ENCODE results near the gene SNX5.

SNX5 gene

DNA sequence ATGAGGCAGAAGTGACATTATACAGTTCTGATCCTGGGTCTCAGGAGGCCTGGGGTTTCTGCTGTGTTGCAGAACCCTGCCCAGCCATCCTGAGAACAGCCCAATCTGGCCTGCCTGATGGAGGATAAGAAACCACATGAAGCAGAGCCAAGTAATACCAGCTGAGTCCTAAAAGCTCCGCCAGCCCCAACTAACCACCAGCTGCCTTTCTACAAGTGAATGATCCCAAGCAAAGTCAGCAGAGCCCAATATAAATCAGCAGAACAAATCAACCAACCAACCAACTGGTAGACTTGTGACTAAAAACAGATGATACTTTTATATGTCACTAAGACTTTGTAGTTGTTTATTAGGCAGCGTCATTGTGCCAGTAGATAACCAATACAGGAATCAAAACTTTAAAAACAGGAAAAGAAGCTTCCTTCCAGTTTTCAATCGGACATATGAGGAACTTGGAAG, 52.1 kb downstream of the SNX5 start:
- DNase-seq (ENCODE audit: low read depth): no peak

DNA sequence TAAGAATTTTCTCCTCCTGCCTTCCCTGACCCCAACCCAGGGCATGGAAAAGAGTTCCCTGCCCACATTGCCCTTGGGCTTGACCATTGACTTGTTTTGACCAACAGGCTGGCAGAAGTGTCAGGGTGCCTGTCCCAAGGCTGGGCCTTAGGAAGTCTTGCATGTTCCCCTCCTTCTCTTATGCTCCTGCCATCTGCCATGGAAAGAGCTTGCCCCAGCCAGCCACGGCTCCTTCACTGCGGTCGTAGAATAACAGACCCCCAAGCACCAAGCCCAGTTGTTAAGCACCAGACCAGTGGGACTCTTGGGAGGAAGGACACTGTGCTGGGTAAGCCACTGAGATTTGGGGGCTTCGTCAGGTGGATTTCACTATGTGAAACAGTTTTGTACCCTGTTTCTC, 53.6 kb downstream of the SNX5 start:
- DNase-seq (ENCODE audit: low read depth): no peak

DNA sequence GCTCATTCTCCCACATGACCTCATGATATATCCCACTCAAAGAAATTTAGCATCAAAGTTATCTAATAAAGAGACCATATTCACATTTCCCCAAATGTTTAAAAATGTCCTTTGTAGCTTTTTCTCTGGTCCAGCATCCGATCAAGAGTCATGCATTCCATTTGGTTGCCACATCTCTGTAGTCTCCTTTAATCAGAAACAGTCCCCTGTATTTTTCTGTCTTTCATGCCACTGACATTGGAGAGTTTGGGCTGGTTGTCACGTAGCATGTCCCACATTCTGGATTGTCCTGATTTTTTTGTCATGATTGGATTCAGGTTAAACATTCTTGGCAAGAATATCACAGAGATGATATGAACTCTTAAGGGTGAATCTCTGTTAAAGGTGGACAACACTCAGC, 55.7 kb downstream of the SNX5 start:
- no peak for DNase-seq (ENCODE audit: low read depth)

DNA sequence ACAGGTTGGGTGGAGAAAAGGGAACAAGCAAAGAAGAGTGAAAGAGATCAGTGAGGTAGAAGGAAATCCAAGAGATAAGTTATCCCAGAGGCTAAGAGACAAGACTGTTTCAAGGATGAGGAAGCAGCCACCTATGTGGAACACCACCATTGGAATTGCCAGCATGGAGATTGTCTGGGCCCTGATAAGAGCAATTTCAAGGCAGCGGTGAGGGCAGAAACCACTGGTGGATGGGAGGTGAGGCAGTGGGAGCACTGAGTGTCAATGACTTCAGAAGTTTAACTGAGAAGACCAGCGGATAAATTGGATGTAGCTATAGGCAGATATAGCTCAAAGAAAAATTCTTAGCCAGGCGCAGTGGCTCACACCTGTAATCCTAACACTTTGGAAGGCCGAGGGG, 56.7 kb downstream of the SNX5 start:
- no peak for DNase-seq (ENCODE audit: low read depth)

DNA sequence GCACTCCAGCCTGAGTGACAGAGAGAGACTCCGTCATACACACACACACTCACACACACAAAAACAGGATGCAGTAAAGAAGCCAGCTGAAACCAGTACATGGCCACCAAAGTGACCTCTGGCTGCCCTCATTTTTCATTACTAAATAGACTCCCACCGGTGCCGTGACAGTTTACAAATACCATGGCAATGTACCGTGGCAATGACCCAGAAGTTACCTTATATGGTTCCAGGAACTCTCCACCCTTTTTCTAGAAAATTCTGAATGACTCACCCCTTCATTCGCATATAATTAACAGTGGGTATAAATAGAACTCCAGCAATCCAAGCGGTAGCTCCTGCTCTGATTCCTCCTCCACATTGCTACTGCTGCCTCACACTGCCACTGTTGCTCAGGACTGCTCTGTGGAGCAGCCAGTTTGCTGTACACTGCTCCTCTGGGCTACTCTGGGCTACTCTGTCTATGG, 57.7 kb downstream of the SNX5 start:
- no peak for DNase-seq (ENCODE audit: low read depth)

DNA sequence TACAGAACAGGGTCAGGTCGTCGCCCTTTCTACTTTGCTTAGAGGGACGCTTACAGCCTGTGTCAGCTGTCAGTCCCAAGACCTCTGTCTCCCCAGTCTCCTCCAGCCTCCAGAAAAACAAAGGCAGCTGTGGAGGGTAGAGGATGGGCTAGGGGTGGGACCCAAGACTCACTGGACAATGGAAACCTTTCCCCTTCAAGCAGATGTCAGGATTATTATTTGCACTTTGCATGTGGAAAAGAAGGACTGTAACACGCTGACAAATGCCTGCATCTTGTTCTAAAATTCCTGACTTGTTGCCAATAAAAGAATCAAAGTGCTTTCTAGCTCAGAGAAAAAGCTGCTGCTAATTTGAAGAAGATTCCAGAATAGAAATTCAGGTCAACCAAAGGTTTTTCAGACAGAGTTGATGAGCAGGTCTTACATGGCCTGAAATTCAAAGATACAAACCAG, 58.7 kb downstream of the SNX5 start:
- DNase-seq (ENCODE audit: low read depth): no peak

DNA sequence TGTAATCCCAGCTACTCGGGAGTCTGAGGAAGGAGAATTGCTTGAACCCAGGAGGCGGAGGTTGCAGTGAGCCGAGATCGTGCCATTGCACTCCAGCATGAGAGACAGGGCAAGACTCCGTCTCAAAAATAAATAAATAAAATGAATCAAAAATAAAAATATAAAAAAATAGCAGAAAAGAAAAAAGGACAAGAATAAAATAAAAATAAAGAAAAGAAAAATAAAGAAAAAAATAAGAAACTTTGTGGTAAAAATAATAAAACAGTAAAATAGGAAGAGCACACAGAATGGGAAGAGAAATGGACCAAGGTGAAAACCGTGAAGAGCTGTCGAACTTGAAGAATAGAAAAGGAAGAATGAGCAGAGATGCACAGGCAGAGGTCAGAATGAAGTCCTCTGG, 63.0 kb downstream of the SNX5 start:
- no peak for DNase-seq (ENCODE audit: low read depth)

DNA sequence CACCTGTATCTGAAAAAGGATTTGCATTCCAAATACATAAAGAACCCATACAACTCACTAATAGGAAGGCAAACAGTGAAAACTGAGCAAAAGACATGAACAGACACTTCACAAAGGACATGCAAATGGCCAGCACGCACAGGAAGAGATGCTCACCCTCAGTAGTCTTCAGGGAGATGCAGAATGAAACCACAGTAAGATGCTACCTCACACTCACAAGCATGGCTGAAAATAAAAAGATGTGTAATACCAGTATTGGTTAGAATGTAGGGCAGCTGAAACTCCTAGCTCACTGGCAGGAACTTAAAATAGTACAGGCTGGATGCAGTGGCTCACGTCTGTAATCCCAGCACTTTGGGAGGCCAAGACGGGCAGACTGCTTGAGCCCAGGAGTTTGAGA, 64.6 kb downstream of the SNX5 start:
- DNase-seq (ENCODE audit: low read depth): no peak

DNA sequence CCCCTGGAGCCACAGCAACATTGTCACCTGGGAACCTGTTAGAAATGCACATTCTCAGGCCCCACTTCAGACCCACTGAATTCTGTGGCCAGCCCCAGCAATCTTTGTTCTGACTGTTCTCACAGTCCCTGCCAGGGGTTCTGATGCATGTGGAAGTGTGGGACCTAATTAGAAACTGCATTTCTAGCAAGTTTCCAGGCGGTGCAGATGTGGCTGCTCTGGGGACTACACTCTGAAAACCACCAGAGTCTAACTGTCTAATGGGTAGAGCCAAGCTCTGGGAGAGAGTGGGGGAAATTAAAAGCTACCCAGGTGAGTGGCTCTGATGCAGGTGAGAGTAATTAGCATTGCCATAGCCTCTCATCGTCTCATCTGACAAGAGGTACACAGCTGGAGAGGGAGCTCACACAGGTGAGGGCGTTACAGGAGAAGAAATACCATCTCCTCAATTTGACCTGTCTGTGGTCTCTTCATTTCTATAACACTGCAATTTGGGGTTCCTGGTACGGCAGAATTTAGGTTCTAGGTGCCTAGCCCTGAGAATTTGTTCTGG, 66.0 kb downstream of the SNX5 start:
- no peak for DNase-seq (ENCODE audit: low read depth)

DNA sequence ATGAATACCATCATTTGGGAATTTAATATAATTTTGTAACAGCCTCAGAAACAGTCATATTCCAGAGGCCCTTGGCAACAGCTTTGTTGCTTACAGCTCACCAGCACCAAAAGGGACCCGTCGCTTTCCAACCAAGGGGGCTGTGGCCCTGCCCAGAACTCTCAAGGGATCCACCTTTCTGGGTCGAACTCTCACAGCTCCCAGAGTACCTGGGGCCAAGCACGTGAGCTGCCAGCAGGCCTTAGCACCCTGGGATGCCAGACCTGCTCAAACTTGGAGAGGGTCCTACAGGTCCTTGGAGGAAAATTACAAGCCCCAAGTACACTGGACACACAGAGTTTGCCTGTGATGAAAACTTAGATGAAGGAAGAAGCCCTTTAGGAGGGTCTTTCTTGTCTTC, 66.6 kb downstream of the SNX5 start:
- DNase-seq (ENCODE audit: low read depth): no peak

DNA sequence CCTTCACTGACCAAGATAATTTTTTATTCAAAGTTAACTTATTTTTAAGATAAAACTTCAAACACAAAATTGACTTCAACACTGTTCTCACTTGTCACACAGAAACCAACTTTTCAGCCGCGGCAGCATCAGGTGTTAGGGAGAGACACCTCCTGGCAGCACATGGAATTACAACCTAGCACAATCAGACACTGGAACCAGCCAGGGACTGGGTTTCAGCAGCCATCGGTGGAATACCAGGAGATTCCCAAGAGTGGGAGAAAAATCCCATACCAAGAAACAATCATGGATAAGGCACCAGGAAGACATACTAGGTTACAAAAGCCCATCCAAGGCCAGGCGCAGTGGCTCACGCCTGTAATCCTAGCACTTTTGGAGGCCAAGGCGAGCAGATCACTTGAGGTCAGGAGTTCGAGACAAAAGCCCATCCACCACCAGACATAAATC, 70.0 kb downstream of the SNX5 start:
- DNase-seq (ENCODE audit: low read depth): peak; percentile 28

DNA sequence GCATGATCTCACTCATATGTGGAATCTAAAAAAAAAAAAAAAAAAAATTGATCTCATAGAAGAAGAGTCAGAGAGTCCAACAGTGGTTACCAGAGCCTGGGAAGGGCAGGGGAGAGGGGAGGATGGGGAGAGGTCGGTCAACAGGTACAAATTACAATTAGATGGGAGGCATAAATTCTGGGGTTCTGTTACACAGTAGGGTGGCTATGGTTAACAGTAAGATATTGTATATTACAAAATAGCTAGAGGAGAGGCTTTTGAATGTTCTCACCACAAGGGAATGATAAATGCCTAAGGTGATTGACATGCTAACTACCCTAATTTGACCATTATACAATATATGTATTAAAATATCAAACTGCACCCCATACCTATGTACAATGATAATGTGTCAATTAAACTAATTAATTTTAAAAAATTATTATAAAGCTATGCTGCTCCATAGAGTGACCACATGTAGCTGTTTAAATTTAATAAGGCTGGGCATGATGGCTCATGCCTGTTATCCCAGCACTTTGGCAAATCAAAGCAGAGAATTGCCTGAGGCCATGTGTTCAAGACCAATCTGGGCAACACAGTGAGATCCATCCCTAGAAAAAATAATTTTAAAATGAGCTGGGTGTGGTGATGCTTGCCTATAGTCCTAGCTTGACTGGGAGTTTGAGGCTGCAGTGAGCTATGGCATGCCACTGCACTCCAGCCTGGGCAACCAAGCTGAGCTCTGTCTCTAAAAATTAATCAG, 70.9 kb downstream of the SNX5 start:
- DNase-seq (ENCODE audit: low read depth): no peak

DNA sequence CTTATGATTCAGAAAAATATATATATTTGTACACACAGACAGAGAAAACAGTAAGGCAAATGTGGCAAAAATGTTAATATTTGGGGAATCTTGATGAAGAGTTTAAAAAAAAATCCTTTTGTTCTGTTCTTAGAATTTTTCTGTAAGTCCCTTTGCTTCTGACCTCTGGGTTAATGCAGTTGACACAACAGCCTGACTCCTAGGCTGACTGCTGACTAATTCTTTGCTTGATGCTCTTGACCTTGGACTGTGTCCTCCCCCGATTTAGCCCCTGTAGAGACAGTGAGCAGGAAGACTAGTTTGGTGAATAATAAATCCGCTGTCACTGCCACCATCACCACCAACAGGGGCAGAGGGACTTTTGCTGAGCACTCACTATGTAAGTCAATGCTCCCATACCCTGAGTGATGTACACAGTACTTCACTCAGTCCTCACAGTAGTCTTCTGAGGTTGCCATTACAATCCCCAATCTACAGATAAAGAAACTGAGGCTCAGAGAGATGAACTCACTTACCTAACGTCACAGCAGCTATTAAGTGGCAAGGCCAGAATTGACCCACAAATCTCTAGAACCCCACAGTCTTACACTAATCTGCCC, 71.7 kb downstream of the SNX5 start:
- no peak for DNase-seq (ENCODE audit: low read depth)

DNA sequence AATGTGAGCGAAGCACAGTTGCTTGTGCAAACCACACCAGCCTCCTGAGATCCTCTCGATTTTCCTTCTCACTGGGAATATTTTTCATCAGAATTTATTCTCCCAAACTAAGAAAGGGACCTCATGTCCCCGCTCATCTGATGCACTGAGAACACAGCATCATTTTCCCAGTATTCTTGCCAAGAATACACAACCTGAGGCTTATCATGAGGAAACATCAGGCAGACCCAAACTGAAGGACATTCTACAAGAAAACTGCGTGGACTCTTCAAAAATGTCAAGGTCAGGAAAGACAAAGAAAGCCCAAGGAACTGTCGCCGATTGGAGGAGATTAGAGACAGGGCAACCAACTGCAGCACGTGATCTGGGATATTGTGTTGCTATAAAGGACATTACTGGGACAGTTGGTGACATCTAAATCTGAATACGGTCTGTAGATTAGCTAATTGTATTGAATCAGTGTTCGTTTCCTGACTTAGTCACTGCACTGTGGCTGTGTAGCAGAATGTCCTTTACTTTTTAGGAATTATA, 72.3 kb downstream of the SNX5 start:
- DNase-seq (ENCODE audit: low read depth): no peak

DNA sequence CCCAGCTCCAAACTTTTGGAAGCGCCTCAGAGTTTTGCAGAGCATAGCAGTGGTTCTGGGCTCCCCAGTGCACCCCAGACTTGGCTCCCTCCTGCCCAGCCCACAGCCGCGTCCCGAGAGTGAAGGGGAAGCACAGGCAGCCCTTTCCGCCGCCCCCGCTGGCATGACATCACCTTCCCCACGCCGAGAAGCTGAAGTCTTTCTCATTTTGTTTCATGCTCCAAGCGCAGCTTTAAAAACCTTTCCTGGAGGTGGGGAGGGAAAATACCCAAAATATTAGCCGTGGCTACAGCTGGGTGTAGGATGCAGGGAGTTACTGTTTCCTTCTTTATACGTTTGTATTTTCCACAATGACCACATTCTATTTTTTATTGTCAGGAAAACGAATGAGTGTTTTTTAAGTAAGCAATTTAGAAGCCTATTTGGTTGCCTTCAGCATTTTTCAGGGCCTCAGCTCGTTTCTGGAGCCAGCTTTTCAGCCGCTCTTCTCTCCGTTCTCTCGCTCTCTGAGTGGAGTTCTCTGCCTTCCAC, 72.9 kb downstream of the SNX5 start:
- peak; percentile 12 for DNase-seq (ENCODE audit: low read depth)

DNA sequence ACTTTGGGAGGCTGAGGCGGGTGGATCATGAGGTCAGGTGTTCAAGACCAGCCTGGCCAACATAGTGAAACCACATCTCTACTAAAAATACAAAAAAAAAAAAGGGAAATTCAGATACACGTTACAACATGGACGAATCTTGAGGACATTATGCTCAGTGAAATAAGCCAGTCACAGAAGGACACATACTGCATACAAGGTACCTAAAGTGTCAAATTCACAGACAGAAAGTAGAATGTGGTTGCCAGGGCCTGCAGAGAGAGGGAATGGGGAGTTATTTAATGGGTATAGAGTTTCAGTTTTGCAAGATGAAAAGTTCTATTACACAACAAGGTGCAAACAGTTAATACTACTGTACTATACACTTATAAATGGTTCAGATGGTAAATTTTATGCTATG, 75.1 kb downstream of the SNX5 start:
- DNase-seq (ENCODE audit: low read depth): no peak

DNA sequence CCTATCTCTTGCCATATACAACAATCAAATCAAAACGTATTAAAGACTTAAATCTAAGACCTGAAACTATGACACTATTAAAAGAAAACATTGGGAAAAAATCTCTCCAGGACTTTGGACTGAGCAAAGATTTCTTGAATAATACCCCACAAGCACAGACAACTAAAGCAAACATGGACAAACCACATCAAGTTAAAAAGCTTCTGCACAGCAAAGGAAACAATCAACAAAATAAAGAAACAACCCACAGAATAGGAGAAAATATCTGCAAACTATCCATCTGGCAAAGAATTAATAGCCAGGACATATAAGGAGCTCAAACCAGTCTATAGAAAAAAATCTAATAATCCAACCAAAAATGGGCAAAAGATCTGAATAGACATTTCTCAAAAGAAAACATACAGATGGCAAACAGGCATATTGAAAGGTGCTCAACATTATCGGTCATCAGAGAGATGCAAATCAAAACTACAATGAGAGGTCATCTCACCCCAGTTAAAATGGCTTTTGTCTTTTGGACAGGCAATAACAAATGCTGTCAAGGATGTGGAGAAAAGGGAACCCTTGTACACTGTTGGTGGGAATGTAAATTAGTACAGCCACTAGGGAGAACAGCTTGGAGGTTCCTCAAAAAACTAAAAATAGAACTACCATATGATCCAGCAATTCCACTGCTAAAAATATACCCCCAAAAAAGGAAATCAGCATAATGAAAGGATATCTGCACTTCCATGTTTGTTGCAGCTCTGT, 76.2 kb downstream of the SNX5 start:
- DNase-seq (ENCODE audit: low read depth): no peak

Measured in activated T-helper 9 cell treated with anti-CD3 and anti-CD28 coated beads, Interleukin-2, amount 50 U/mL, for 16 hours (primary cell).